ENCODE data around the gene LMOD3. TPM values are rescaled to one million over a fixed set of nuclear protein-coding genes. Genes with fewer than 3 reads are reported as not detected.

The LMOD3 gene
- total RNA-seq, 4 donors from 2014 or later = 31.0 to 194 (median 113) TPM

GRCh38 chr3:69121950-69122349, 445 bp downstream of the LMOD3 start:
- no peaks in the 10 kb centered on the region for H3K9me3 ChIP-seq
- H3K4me3 ChIP-seq = peak overlapping the region; percentile 25 to 54 (median 48)
- no peak for TF ChIP-seq POLR2A (IDR thresholded peaks at IDR 0.05)
- no peak for TF ChIP-seq CTCF (IDR thresholded peaks at IDR 0.05 in 4 of 5, conservative IDR thresholded peaks at IDR 0.05 in 1 of 5)
- intact Hi-C loops (cut with DNase I; ENCODE audit: low total_unique reads) (loop anchor here (1.0 to 10.0 kb wide), 6 partner anchors 21 to 1943 kb away; no protein-coding TSS in a partner anchor), in situ Hi-C loops (cut with MboI; ENCODE audit: low sequenced_read_pairs in 4 of 4) (no loop called here)
- H3K36me3 ChIP-seq = no peaks in the 10 kb centered on the region
- peak; percentile 52 to 64 for ATAC-seq
- peak overlapping the region; percentile 95 to 97 (median 96) for H3K27ac ChIP-seq
- H3K27me3 ChIP-seq = no peaks in the 10 kb centered on the region
- DNase-seq = peak; percentile 53 to 56
- H3K4me1 ChIP-seq = peaks cover 22 to 50% of the 10 kb centered on the region in 2 donors

GRCh38 chr3:69121513-69121912, 882 bp downstream of the LMOD3 start:
- peak overlapping the region; percentile 95 to 97 (median 96) for H3K27ac ChIP-seq
- TF ChIP-seq CTCF (IDR thresholded peaks at IDR 0.05 in 4 of 5, conservative IDR thresholded peaks at IDR 0.05 in 1 of 5) (no peak), POLR2A (IDR thresholded peaks at IDR 0.05) (peak; percentile 28 to 45)
- no peaks in the 10 kb centered on the region for H3K27me3 ChIP-seq
- H3K4me1 ChIP-seq = peaks cover 17 to 51% of the 10 kb centered on the region in 2 donors
- no peaks in the 10 kb centered on the region for H3K36me3 ChIP-seq
- intact Hi-C loops (cut with DNase I; ENCODE audit: low total_unique reads) = loop anchor here (1.0 to 10.0 kb wide), 5 partner anchors 28 to 1943 kb away; no protein-coding TSS in a partner anchor
- peak; percentile 40 to 45 for ATAC-seq
- no peaks in the 10 kb centered on the region for H3K9me3 ChIP-seq
- in situ Hi-C loops (cut with MboI; ENCODE audit: low sequenced_read_pairs in 4 of 4) = no loop called here
- H3K4me3 ChIP-seq = peak overlapping the region; percentile 25 to 54 (median 48)
- DNase-seq = no peak

- ATAC-seq = peak; percentile 43 to 49
These were observed 1.4 kb downstream of the LMOD3 start for GRCh38 chr3:69120879-69121464.

GRCh38 chr3:69119681-69120080, 2.7 kb downstream of the LMOD3 start:
- Histone ChIP-seq H3K4me3 (peak overlapping the region in 2 of 4 donors; percentile 43 to 54), H3K4me1 (peaks cover 18 to 64% of the 10 kb centered on the region in 2 donors), H3K27me3 (no peaks in the 10 kb centered on the region), H3K36me3 (no peaks in the 10 kb centered on the region), H3K9me3 (no peaks in the 10 kb centered on the region), H3K27ac (peak overlapping the region; percentile 95 to 97 (median 96))
- DNase-seq = no peak
- intact Hi-C loops (cut with DNase I; ENCODE audit: low total_unique reads) = loop anchor here (2.0 to 10.0 kb wide), 4 partner anchors 33 to 1945 kb away; no protein-coding TSS in a partner anchor
- ATAC-seq = no peak
- in situ Hi-C loops (cut with MboI; ENCODE audit: low sequenced_read_pairs in 4 of 4) = no loop called here
- TF ChIP-seq POLR2A (IDR thresholded peaks at IDR 0.05) = no peak

More at GRCh38 chr3:69120879-69121464, 1.4 kb downstream of the LMOD3 start:
- Histone ChIP-seq H3K27me3 (no peaks in the 10 kb centered on the region), H3K9me3 (no peaks in the 10 kb centered on the region), H3K4me3 (peak overlapping the region; percentile 25 to 54 (median 48)), H3K27ac (peak overlapping the region; percentile 95 to 97 (median 96)), H3K4me1 (peaks cover 13 to 52% of the 10 kb centered on the region in 2 donors), H3K36me3 (no peaks in the 10 kb centered on the region)
- peak; percentile 73 to 92 for DNase-seq
- intact Hi-C loops (cut with DNase I; ENCODE audit: low total_unique reads) = loop anchor here (1.0 to 10.0 kb wide), 5 partner anchors 28 to 1944 kb away; no protein-coding TSS in a partner anchor
- peak; percentile 91 to 93 (median 92) for TF ChIP-seq CTCF (IDR thresholded peaks at IDR 0.05 in 4 of 5, conservative IDR thresholded peaks at IDR 0.05 in 1 of 5)
- TF ChIP-seq POLR2A (IDR thresholded peaks at IDR 0.05) = no peak
- in situ Hi-C loops (cut with MboI; ENCODE audit: low sequenced_read_pairs in 4 of 4) = no loop called here

GRCh38 chr3:69119138-69119537, 3.3 kb downstream of the LMOD3 start:
- Histone ChIP-seq H3K9me3 (no peaks in the 10 kb centered on the region), H3K27ac (peak overlapping the region; percentile 95 to 97 (median 96)), H3K27me3 (no peaks in the 10 kb centered on the region), H3K36me3 (no peaks in the 10 kb centered on the region), H3K4me3 (peak overlapping the region in 3 of 4 donors; percentile 34 to 40 (median 39)), H3K4me1 (peaks cover 23 to 69% of the 10 kb centered on the region in 2 donors)
- in situ Hi-C loops (cut with MboI; ENCODE audit: low sequenced_read_pairs in 4 of 4) = no loop called here
- intact Hi-C loops (cut with DNase I; ENCODE audit: low total_unique reads) = loop anchor here (2.0 kb wide), 1 partner anchor 32 kb away; no protein-coding TSS in a partner anchor
- ATAC-seq (peak; percentile 61 to 62), DNase-seq (peak; percentile 81 to 86)
- TF ChIP-seq CTCF (IDR thresholded peaks at IDR 0.05 in 4 of 5, conservative IDR thresholded peaks at IDR 0.05 in 1 of 5) (no peak), POLR2A (IDR thresholded peaks at IDR 0.05) (peak; percentile 21 to 46)
